HG03097 (cell line): ENCODE results near the gene LACTB.
A peak's percentile ranks its signal among the peaks of the same experiment; 100 is the strongest.

Experiments
- ATAC-seq: cut with Tn5 transposase; IDR thresholded peaks from one replicate; pipeline ENCODE4 v1.9.1; 2021; ENCODE audit not compliant: unreplicated experiment, low FRiP score

Gene LACTB, protein sequence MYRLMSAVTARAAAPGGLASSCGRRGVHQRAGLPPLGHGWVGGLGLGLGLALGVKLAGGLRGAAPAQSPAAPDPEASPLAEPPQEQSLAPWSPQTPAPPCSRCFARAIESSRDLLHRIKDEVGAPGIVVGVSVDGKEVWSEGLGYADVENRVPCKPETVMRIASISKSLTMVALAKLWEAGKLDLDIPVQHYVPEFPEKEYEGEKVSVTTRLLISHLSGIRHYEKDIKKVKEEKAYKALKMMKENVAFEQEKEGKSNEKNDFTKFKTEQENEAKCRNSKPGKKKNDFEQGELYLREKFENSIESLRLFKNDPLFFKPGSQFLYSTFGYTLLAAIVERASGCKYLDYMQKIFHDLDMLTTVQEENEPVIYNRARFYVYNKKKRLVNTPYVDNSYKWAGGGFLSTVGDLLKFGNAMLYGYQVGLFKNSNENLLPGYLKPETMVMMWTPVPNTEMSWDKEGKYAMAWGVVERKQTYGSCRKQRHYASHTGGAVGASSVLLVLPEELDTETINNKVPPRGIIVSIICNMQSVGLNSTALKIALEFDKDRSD

GRCh38 chr15:63121382-63122001 is at the start of gene LACTB:
Gene LACTB, plus strand, starts transcription at chr15:63121861. Its CDS starts 11 bp downstream, at chr15:63121872.
- peak; percentile 61 for ATAC-seq

- ATAC-seq, result no peak
These were observed 49.5 kb upstream of the LACTB start for GRCh38 chr15:63072023-63072650.

DNA sequence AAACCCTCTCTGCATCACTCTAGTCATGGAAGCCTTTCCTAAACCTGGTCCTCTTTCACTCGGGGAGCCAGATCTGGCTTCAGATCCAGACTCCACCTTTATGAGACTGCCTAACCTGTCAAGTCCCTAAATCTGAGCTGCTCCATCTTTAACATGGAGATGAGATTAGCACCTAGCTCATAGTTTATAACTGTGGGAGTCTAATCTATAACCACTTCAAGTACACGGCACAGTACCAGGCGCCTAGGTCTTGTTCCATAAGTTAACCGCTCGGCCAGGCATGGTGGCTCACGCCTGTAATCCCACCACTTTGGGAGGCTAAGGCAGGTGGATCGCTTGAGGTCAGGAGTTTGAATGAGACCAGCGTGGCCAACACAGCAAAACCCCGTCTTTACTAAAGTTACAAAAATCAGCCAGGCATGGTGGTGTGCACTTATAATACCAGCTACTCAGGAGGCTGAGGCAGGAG is 48.8 kb upstream of the LACTB start:
- no peak for ATAC-seq

GRCh38 chr15:63073497-63074172 is 48.0 kb upstream of the LACTB start:
- ATAC-seq, result no peak

- ATAC-seq, result no peak
These were observed 46.4 kb upstream of the LACTB start for GRCh38 chr15:63075015-63075983.

GRCh38 chr15:63075984-63076713 is 45.5 kb upstream of the LACTB start:
- no peak for ATAC-seq

GRCh38 chr15:63076714-63077046 is 45.0 kb upstream of the LACTB start:
- no peak for ATAC-seq

GRCh38 chr15:63077952-63078351 is 43.7 kb upstream of the LACTB start:
- ATAC-seq, result no peak

GRCh38 chr15:63079947-63080626 is 41.6 kb upstream of the LACTB start:
- no peak for ATAC-seq

DNA sequence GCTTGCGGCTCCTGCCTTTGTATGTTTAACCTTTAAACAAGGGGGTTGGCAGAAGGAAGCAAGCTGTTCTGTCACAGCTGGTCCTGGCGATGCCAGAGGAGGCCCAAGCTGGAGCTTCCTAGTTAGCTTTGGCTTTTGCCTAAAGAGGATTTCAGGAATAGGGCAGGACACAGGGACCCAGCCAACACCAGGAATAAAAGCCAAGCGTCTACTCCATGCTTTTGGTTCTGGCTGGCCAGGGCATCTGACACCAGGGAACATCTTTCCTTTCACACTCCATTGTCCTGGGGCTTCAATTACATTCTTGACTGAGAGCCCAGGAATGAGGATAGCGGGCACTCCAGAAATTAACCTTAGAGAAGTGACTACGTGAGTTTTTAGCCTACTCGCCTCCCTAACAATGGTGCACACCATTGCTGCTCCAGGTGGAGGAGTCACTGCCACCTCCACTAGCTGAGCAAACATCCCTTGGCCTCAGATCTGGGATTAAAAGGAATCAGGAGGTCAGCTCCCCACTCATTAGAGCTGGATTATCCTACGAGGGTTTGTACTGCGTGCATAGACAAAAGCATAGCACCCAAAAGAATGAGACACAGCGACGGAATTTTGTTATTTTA is 40.9 kb upstream of the LACTB start:
- ATAC-seq, result no peak

- ATAC-seq, result no peak
These were observed 39.3 kb upstream of the LACTB start for GRCh38 chr15:63082366-63082765.

GRCh38 chr15:63083044-63083443 is 38.6 kb upstream of the LACTB start:
- ATAC-seq, result no peak

- no peak for ATAC-seq
These were observed 38.1 kb upstream of the LACTB start for GRCh38 chr15:63083541-63083940.

- no peak for ATAC-seq
These were observed 36.9 kb upstream of the LACTB start for GRCh38 chr15:63084806-63085205.

DNA sequence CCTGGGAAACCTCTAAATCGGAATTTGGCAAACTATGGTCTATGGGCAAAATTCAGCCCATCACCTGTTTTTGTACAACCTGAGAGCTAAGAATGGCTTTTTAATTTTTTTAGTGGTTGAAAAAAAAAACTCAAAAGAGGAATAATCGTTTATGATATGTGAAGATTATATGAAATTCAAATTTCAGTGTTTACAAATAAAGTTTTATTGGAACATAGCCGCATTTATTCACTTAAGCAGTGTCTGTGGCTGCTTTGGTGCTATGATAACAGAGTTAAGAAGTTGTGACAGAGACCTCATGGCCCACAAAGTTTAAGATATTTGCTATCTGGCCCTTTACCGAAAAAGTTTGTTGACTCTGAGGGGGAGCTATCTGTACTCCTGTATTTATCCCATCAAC is 36.4 kb upstream of the LACTB start:
- no peak for ATAC-seq

DNA sequence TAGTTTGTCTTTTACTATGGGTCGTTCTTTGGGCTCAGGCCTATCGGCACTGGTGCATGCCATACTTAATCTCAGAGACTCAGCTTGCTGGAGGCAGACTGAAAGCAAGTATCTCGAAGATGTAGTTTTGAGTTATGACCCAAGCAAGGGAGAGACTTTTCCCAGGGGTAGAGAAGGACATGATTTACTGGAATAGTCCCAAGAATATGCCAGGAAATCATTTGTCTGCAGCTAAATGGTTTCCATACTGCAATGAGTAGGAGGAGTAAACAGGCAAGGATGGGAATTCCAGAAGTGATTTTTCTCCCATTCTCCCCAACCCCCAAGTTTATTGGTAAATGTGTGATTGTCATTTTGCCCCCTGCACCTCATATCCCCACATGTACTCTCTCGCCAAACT is 35.4 kb upstream of the LACTB start:
- no peak for ATAC-seq

- ATAC-seq, result no peak
These were observed 34.7 kb upstream of the LACTB start for GRCh38 chr15:63086947-63087346.
